Mesenchymal stem cell (in vitro differentiated cells and primary cell): ENCODE results near the gene FUT1. TPM values are rescaled to one million over a fixed set of nuclear protein-coding genes. Genes with fewer than 3 reads are reported as not detected.

Experiments
- DNase-seq: peaks from one replicate; pipeline ENCODE4 v3.0.0-alpha.2; 2013
- H2AFZ ChIP-seq: one replicate; pipeline ENCODE4 v1.6.1; 2013; ENCODE audit warnings: low read depth, mild to moderate bottlenecking, control low read depth, inconsistent platforms, low read length, moderate library complexity
- H2AK5ac ChIP-seq: 2 replicates; pipeline ENCODE4 v1.6.1; 2013; ENCODE audit warnings: low read length, moderate library complexity, mild to moderate bottlenecking, inconsistent platforms; ENCODE audit not compliant: severe bottlenecking
- H2BK120ac ChIP-seq: one replicate; pipeline ENCODE4 v1.6.1; 2013; ENCODE audit warnings: low read depth, mild to moderate bottlenecking, inconsistent platforms, low read length, moderate library complexity
- H2BK12ac ChIP-seq, 2 experiments: one replicate each; pipeline ENCODE4 v1.6.1; 2013; ENCODE audit warnings: inconsistent platforms in 2 of 2, low read length in 2 of 2, mild to moderate bottlenecking in 2 of 2, moderate library complexity in 2 of 2, control low read depth in 1 of 2
- H2BK15ac ChIP-seq: one replicate; pipeline ENCODE4 v1.6.1; 2013; ENCODE audit warnings: mild to moderate bottlenecking, low read depth, inconsistent platforms; ENCODE audit not compliant: poor library complexity, severe bottlenecking
- H2BK5ac ChIP-seq: 2 replicates; pipeline ENCODE4 v1.6.1; 2013; ENCODE audit warnings: low read depth, mild to moderate bottlenecking, low read length, control low read depth, inconsistent platforms; ENCODE audit not compliant: poor library complexity, severe bottlenecking
- H3K14ac ChIP-seq, 2 experiments: one replicate each; pipeline ENCODE4 v1.6.1; 2013; ENCODE audit warnings: inconsistent platforms in 2 of 2, low read length in 2 of 2, control low read depth in 1 of 2, mild to moderate bottlenecking in 1 of 2, moderate library complexity in 1 of 2
- H3K18ac ChIP-seq, 2 experiments: one replicate each; pipeline ENCODE4 v1.6.1; 2013; ENCODE audit warnings: inconsistent platforms in 2 of 2, low read length in 2 of 2, control low read depth in 1 of 2, low read depth in 1 of 2, mild to moderate bottlenecking in 1 of 2
- H3K23ac ChIP-seq, 2 experiments: one replicate each; pipeline ENCODE4 v1.6.1; 2013; ENCODE audit warnings: inconsistent platforms in 2 of 2, low read length in 2 of 2, mild to moderate bottlenecking in 2 of 2, moderate library complexity in 2 of 2, control low read depth in 1 of 2
- H3K27ac ChIP-seq: 2 replicates; pipeline ENCODE4 v1.5.1; 2013; ENCODE audit warnings: mild to moderate bottlenecking, moderate library complexity, low read length, control low read depth, inconsistent platforms; ENCODE audit not compliant: poor library complexity, severe bottlenecking
- H3K27me3 ChIP-seq, 2 experiments: 2 replicates each; pipeline versions ENCODE4 v1.6.1 to v1.7.0; 2013; ENCODE audit warnings: low read length in 2 of 2, mild to moderate bottlenecking in 2 of 2, moderate library complexity in 2 of 2, control low read depth in 1 of 2, inconsistent platforms in 1 of 2; ENCODE audit not compliant: control insufficient read depth in 1 of 2, insufficient read depth in 1 of 2
- H3K36me3 ChIP-seq, 2 experiments: 2 replicates each; pipeline versions ENCODE4 v1.6.1 to v1.7.0; 2013; ENCODE audit warnings: low read length in 2 of 2, control low read depth in 1 of 2, inconsistent platforms in 1 of 2, low read depth in 1 of 2, mild to moderate bottlenecking in 1 of 2; ENCODE audit not compliant: insufficient read depth in 2 of 2, control insufficient read depth in 1 of 2
- H3K4ac ChIP-seq, 2 experiments: one replicate each; pipeline ENCODE4 v1.6.1; 2013; ENCODE audit warnings: inconsistent platforms in 2 of 2, low read length in 2 of 2, mild to moderate bottlenecking in 2 of 2, moderate library complexity in 2 of 2, control low read depth in 1 of 2, low read depth in 1 of 2
- H3K4me1 ChIP-seq: 2 replicates; pipeline ENCODE4 v1.6.1; 2013; ENCODE audit warnings: low read depth, low read length, control low read depth; ENCODE audit not compliant: control insufficient read depth, insufficient read depth
- H3K4me2 ChIP-seq: 2 replicates; pipeline ENCODE4 v1.6.1; 2013; ENCODE audit warnings: low read length, mild to moderate bottlenecking, inconsistent platforms; ENCODE audit not compliant: poor library complexity, severe bottlenecking
- H3K4me3 ChIP-seq, 2 experiments: 2 replicates each; pipeline versions ENCODE4 v1.5.1 to v1.7.0; 2013; ENCODE audit warnings: low read length in 2 of 2, mild to moderate bottlenecking in 2 of 2, control low read depth in 1 of 2, low read depth in 1 of 2; ENCODE audit not compliant: insufficient read depth in 1 of 2
- H3K79me1 ChIP-seq: replicated peaks from 2 replicates; pipeline ENCODE4 v1.6.1; 2013; ENCODE audit warnings: mild to moderate bottlenecking, control low read depth, low read length, inconsistent platforms; ENCODE audit not compliant: poor library complexity, severe bottlenecking
- H3K9ac ChIP-seq: 2 replicates; pipeline ENCODE4 v1.7.0; 2013; ENCODE audit warnings: mild to moderate bottlenecking, low read length, moderate library complexity
- H3K9me3 ChIP-seq: 2 replicates; pipeline ENCODE4 v1.7.0; 2013; ENCODE audit warnings: mild to moderate bottlenecking, low read length; ENCODE audit not compliant: control insufficient read depth
- H4K8ac ChIP-seq: one replicate; pipeline ENCODE4 v1.6.1; 2013; ENCODE audit warnings: inconsistent platforms, mild to moderate bottlenecking, low read length, moderate library complexity
- H4K91ac ChIP-seq: one replicate; pipeline ENCODE4 v1.6.1; 2013; ENCODE audit warnings: mild to moderate bottlenecking, low read length, inconsistent platforms
- WGBS: methylation state at CpG from one replicate; pipeline ENCODE4 v1.1.7; 2013; ENCODE audit warnings: mixed read lengths; 5-methylcytosine and 5-hydroxymethylcytosine counted together
- small RNA-seq: library from polyadenylated mRNA; stranded (forward); fragments of <200 nt; extraction: miRNeasy Mini kit (QIAGEN cat#:217004); gene quantifications from one replicate; pipeline ENCODE3, GENCODE V24; 2013; ENCODE audit warnings: low read depth

Gene FUT1

GRCh38 chr19:48702701-48703100 is 49.7 kb downstream of the FUT1 start:
- Histone ChIP-seq H3K4ac (no peak overlapping the region), H3K9me3 (no peaks in the 10 kb centered on the region), H4K91ac (no peak overlapping the region), H2BK12ac (no peak overlapping the region), H3K4me3 (no peak overlapping the region), H3K4me2 (no peak overlapping the region), H3K36me3 (peaks cover 7 to 15% of the 10 kb centered on the region in 2 experiments), H3K14ac (no peak overlapping the region), H4K8ac (no peak overlapping the region), H3K4me1 (peaks cover 7% of the 10 kb centered on the region), H3K18ac (no peak overlapping the region), H3K23ac (no peak overlapping the region), H2AFZ (no peak overlapping the region), H2BK15ac (no peak overlapping the region), H3K9ac (no peak overlapping the region), H2BK5ac (no peak overlapping the region), H2BK120ac (no peak overlapping the region), H3K79me1 (no peaks in the 10 kb centered on the region), H2AK5ac (no peak overlapping the region), H3K27ac (no peak overlapping the region), H3K27me3 (no peaks in the 10 kb centered on the region)
- no peak for DNase-seq
- 95% methylated on average over 13 of the region's 13 CpGs for WGBS

DNA sequence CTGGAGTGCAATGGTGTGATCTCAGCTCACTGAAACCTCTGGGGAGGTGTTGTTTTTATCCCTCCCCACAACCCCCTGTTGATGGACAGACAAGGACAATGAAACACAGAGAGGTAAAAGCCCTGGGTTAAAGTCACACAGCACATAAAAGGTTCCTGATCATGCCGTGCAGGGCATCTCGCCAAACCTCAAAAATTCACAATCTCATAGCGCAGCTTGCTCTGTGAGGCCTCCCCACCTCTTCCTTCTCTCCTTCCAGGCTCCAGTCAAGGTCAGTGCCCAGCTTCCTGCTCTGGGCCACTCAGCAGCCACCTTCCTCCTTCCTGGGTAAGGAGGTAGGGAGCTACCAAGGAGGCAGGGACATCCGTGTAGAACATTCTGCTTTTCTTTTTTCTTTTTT is 54.4 kb downstream of the FUT1 start:
- H3K27me3 ChIP-seq: peaks cover 8 to 21% of the 10 kb centered on the region in 2 experiments
- H2BK12ac ChIP-seq: no peak overlapping the region
- peaks cover 20% of the 10 kb centered on the region for H3K4me1 ChIP-seq
- H3K14ac ChIP-seq: no peak overlapping the region
- H2AK5ac ChIP-seq: no peak overlapping the region
- H3K27ac ChIP-seq: no peak overlapping the region
- H3K9me3 ChIP-seq: no peaks in the 10 kb centered on the region
- no peak overlapping the region for H3K23ac ChIP-seq
- peak overlapping the region; percentile 12 for H4K8ac ChIP-seq
- WGBS: 68% methylated on average over 3 of the region's 4 CpGs
- H2AFZ ChIP-seq: no peak overlapping the region
- peaks cover 3 to 5% of the 10 kb centered on the region in 2 experiments for H3K36me3 ChIP-seq
- no peak overlapping the region for H3K4me3 ChIP-seq
- H4K91ac ChIP-seq: no peak overlapping the region
- peak; percentile 62 for DNase-seq
- no peak overlapping the region for H2BK120ac ChIP-seq
- no peak overlapping the region for H3K4me2 ChIP-seq
- H2BK5ac ChIP-seq: no peak overlapping the region
- no peak overlapping the region for H3K4ac ChIP-seq
- H2BK15ac ChIP-seq: peak overlapping the region; percentile 67
- peak overlapping the region; percentile 34 for H3K9ac ChIP-seq
- H3K79me1 ChIP-seq: no peaks in the 10 kb centered on the region
- H3K18ac ChIP-seq: no peak overlapping the region

Small RNA genes within 50 kb of the gene (small RNA-seq; reads per million reads assigned to genes)
- gene RNU6-317P: not detected
